Middle frontal gyrus (tissue), 1 donor: ENCODE measurements around the gene COTL1.
"Not testable (repeated sequence)": the region's sequence is repeated elsewhere in the genome, so short reads cannot be mapped to it uniquely, and the experiment has no call there.

Experiments used
- DNase-seq: peaks from one replicate; pipeline ENCODE4 v3.0.0-alpha.2; 2015; ENCODE audit warnings: low spot score; ENCODE audit errors: extremely low spot score

COTL1 gene

GRCh38 chr16:84643674-84644073 is 25.8 kb upstream of the COTL1 start:
- DNase-seq = no peak

- no peak for DNase-seq
Measured at GRCh38 chr16:84643180-84643583, 25.3 kb upstream of the COTL1 start.

- no peak for DNase-seq
Measured at GRCh38 chr16:84641643-84642358, 23.9 kb upstream of the COTL1 start.

- DNase-seq = no peak
Measured at GRCh38 chr16:84640145-84640544, 22.3 kb upstream of the COTL1 start.

GRCh38 chr16:84638231-84638806 is 20.4 kb upstream of the COTL1 start:
- no peak for DNase-seq

GRCh38 chr16:84637709-84638108 is 19.8 kb upstream of the COTL1 start:
- DNase-seq = no peak

GRCh38 chr16:84635702-84636101 is 17.8 kb upstream of the COTL1 start:
- DNase-seq = no peak

GRCh38 chr16:84633622-84634021 is 15.7 kb upstream of the COTL1 start:
- no peak for DNase-seq

- DNase-seq = not testable (repeated sequence)
Measured at GRCh38 chr16:84632862-84633261, 15.0 kb upstream of the COTL1 start.

GRCh38 chr16:84631886-84632285 is 14.0 kb upstream of the COTL1 start:
- DNase-seq = no peak

- DNase-seq = no peak
Measured at GRCh38 chr16:84631153-84631466, 13.2 kb upstream of the COTL1 start.

- DNase-seq = no peak
Measured at GRCh38 chr16:84630446-84631152, 12.7 kb upstream of the COTL1 start.

GRCh38 chr16:84630009-84630408 is 12.1 kb upstream of the COTL1 start:
- DNase-seq = no peak

- no peak for DNase-seq
Measured at GRCh38 chr16:84629580-84629979, 11.7 kb upstream of the COTL1 start.

- no peak for DNase-seq
Measured at GRCh38 chr16:84628226-84628731, 10.4 kb upstream of the COTL1 start.

GRCh38 chr16:84625556-84625955 is 7.7 kb upstream of the COTL1 start:
- no peak for DNase-seq

- DNase-seq = not testable (repeated sequence)
Measured at GRCh38 chr16:84620913-84621312, 3.0 kb upstream of the COTL1 start.

GRCh38 chr16:84618581-84619460 is 943 bp upstream of the COTL1 start:
- no peak for DNase-seq

GRCh38 chr16:84617041-84617790 is 662 bp downstream of the COTL1 start:
- DNase-seq = no peak

- no peak for DNase-seq
Measured at GRCh38 chr16:84616515-84616914, 1.4 kb downstream of the COTL1 start.
